CD14-positive monocyte (primary cell): ENCODE results near the gene SMU1. TPM values are rescaled to one million over a fixed set of nuclear protein-coding genes. Genes with fewer than 3 reads are reported as not detected.

ENCODE experiments used
- DNase-seq, 3 donors: peaks; one replicate each; pipeline ENCODE4 v3.0.0-alpha.2; 2011 to 2022
- H2AFZ ChIP-seq: 2 replicates; pipeline ENCODE4 v1.6.0; 2012; ENCODE audit warnings: mild to moderate bottlenecking, low read depth, low read length, inconsistent platforms; ENCODE audit not compliant: insufficient read depth, poor library complexity, severe bottlenecking
- H3K27ac ChIP-seq, 2 donors: 1 replicate in 1 of 2; 2 replicates in 1 of 2; pipeline ENCODE4 v1.5.1; 2012 to 2013; ENCODE audit warnings: low read length in 2 of 2, control low read depth in 1 of 2, inconsistent platforms in 1 of 2, low read depth in 1 of 2, mild to moderate bottlenecking in 1 of 2
- H3K27me3 ChIP-seq, 2 donors: one replicate each; pipeline versions ENCODE4 v1.6.0 to v1.6.1; 2011 to 2013; ENCODE audit warnings: low read length in 2 of 2; ENCODE audit not compliant: control insufficient read depth in 2 of 2, insufficient read depth in 2 of 2
- H3K36me3 ChIP-seq, 2 donors: replicated peaks in 1 of 2; 1 replicate in 1 of 2; 2 replicates in 1 of 2; pipeline versions ENCODE4 v1.5.1 to v1.6.1; 2012 to 2013; ENCODE audit warnings: low read length in 2 of 2, control low read depth in 1 of 2, inconsistent platforms in 1 of 2, mild to moderate bottlenecking in 1 of 2; ENCODE audit not compliant: insufficient read depth in 2 of 2, control insufficient read depth in 1 of 2
- H3K4me1 ChIP-seq, 2 donors: 1 replicate in 1 of 2; 2 replicates in 1 of 2; pipeline versions ENCODE4 v1.5.1 to v1.6.1; 2012 to 2013; ENCODE audit warnings: low read length in 2 of 2, control low read depth in 1 of 2, inconsistent platforms in 1 of 2, mild to moderate bottlenecking in 1 of 2, moderate library complexity in 1 of 2; ENCODE audit not compliant: insufficient read depth in 2 of 2, control insufficient read depth in 1 of 2
- H3K4me2 ChIP-seq: replicated peaks from 2 replicates; pipeline ENCODE3; 2012; ENCODE audit warnings: low read length, moderate library complexity, mild to moderate bottlenecking; ENCODE audit not compliant: poor library complexity, severe bottlenecking; ENCODE audit errors: extremely low read depth
- H3K4me3 ChIP-seq, 3 experiments: fragments of 200-600 bp in 1 of 3; sonication (generic) in 1 of 3; replicated peaks in 1 of 3; 1 replicate in 2 of 3; 2 replicates in 1 of 3; pipeline ENCODE4 v1.5.1; 2011 to 2013; ENCODE audit warnings: low read length in 3 of 3, mild to moderate bottlenecking in 3 of 3, control low read depth in 2 of 3, low read depth in 2 of 3, inconsistent platforms in 1 of 3, moderate library complexity in 1 of 3
- H3K79me2 ChIP-seq: 2 replicates; pipeline ENCODE4 v1.6.0; 2012; ENCODE audit warnings: mild to moderate bottlenecking, control low read depth, inconsistent platforms, low read length, moderate library complexity; ENCODE audit not compliant: insufficient read depth
- H3K9ac ChIP-seq: 2 replicates; pipeline ENCODE4 v1.6.0; 2017; ENCODE audit warnings: low read length, mild to moderate bottlenecking; ENCODE audit not compliant: insufficient read depth, poor library complexity, severe bottlenecking
- H3K9me3 ChIP-seq, 2 donors: replicated peaks in 1 of 2; 1 replicate in 1 of 2; 2 replicates in 1 of 2; pipeline versions ENCODE4 v1.5.1 to v1.6.1; 2012 to 2013; ENCODE audit warnings: low read length in 2 of 2, control low read depth in 1 of 2; ENCODE audit not compliant: control insufficient read depth in 1 of 2, insufficient read depth in 1 of 2
- H4K20me1 ChIP-seq: 2 replicates; pipeline ENCODE4 v1.6.0; 2012; ENCODE audit warnings: mild to moderate bottlenecking, low read length, control low read depth, moderate library complexity; ENCODE audit not compliant: insufficient read depth
- H3K27ac Mint-ChIP-seq, 7 donors: one replicate each; pipeline ENCODE4 v1.8.0; 2020; ENCODE audit warnings: mild to moderate bottlenecking in 7 of 7, mixed read lengths in 7 of 7, moderate library complexity in 6 of 7, inconsistent platforms in 2 of 7
- H3K27me3 Mint-ChIP-seq, 3 donors: one replicate each; pipeline ENCODE4 v1.8.0; 2021 to 2022; ENCODE audit warnings: low read depth in 3 of 3, mild to moderate bottlenecking in 3 of 3, mixed read lengths in 3 of 3, moderate library complexity in 3 of 3, inconsistent platforms in 1 of 3
- H3K36me3 Mint-ChIP-seq, 2 donors: one replicate each; pipeline ENCODE4 v1.8.0; 2020; ENCODE audit warnings: mixed read lengths in 2 of 2, inconsistent platforms in 1 of 2, mild to moderate bottlenecking in 1 of 2
- H3K4me1 Mint-ChIP-seq: one replicate; pipeline ENCODE4 v1.8.0; 2020; ENCODE audit warnings: mild to moderate bottlenecking, mixed read lengths
- H3K4me3 Mint-ChIP-seq, 2 donors: one replicate each; pipeline ENCODE4 v1.8.0; 2020; ENCODE audit warnings: mild to moderate bottlenecking in 2 of 2, mixed read lengths in 2 of 2, moderate library complexity in 1 of 2
- H3K9me3 Mint-ChIP-seq, 7 donors: one replicate each; pipeline ENCODE4 v1.8.0; 2020 to 2022; ENCODE audit warnings: mixed read lengths in 7 of 7, mild to moderate bottlenecking in 6 of 7, moderate library complexity in 6 of 7, inconsistent platforms in 2 of 7
- WGBS: methylation state at CpG from one replicate; pipeline ENCODE4 v1.1.5; 2013; ENCODE audit warnings: missing lambda C conversion rate; ENCODE audit not compliant: insufficient coverage; 5-methylcytosine and 5-hydroxymethylcytosine counted together
- intact Hi-C, 2 donors: fragments of 100-400 bp; cut with micrococcal nuclease; formaldehyde crosslinking; loops; one replicate each; pipeline versions ENCODE4 v1.15.0 to v1.15.1; 2023
- polyA plus RNA-seq, 3 donors: library from polyadenylated mRNA; depleted of rRNA in 1 of 3; unstranded in 2 of 3; stranded (reverse) in 1 of 3; fragments of 300-500 nt in 2 of 3; fragments of >200 nt in 1 of 3; fragmentation: Illumina TruSeq in 2 of 3; gene quantifications; 1 replicate in 2 of 3; 2 replicates in 1 of 3; pipeline ENCODE4 v1.2.3, GENCODE V29; 2012 to 2021
- TF ChIP-seq, protein P1 (sequence below): fragments of 200-600 bp; IDR thresholded peaks from one replicate; pipeline ENCODE4 v1.8.0; 2022; ENCODE audit warnings: antibody characterized with exemption, mild to moderate bottlenecking

Gene SMU1
- polyA plus RNA-seq, 3 donors, result 8.0 to 21.7 (median 19.3) TPM

DNA sequence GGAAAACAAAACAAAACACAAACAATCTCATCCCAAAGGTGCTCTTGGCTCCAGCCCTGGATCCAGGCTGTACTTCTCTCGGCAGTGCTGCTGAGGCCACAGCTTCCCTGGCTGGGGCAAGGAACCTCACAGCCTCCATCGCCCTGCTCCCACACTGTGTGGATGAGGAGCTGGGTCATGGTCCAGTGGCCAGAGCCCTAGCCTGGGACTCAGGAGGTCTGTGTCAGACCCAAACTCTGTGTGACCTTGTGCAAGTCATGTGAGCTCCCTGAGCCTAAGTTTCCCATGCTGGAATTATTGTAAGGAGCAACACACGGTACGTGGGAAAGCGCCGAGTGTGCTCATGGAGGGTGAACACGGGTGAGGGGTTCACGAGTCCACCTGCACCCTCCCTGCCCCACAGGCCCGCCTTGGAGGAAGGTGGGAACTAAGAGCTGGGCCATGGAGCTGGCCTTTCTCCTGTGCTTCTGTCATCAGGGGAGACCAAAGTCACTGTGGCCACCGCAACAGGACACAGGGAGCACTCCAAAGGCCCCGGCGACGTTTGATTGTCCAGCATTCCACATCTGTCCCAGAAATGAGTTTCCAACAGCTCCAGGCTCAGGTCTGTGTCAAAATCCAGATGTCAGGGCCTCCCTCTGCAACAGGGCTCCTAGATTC, 26.2 kb upstream of the SMU1 start:
- peaks cover 5% of the 10 kb centered on the region for H3K4me1 Mint-ChIP-seq
- H3K27ac Mint-ChIP-seq, result peak overlapping the region in 1 of 7 donors; percentile 23

DNA sequence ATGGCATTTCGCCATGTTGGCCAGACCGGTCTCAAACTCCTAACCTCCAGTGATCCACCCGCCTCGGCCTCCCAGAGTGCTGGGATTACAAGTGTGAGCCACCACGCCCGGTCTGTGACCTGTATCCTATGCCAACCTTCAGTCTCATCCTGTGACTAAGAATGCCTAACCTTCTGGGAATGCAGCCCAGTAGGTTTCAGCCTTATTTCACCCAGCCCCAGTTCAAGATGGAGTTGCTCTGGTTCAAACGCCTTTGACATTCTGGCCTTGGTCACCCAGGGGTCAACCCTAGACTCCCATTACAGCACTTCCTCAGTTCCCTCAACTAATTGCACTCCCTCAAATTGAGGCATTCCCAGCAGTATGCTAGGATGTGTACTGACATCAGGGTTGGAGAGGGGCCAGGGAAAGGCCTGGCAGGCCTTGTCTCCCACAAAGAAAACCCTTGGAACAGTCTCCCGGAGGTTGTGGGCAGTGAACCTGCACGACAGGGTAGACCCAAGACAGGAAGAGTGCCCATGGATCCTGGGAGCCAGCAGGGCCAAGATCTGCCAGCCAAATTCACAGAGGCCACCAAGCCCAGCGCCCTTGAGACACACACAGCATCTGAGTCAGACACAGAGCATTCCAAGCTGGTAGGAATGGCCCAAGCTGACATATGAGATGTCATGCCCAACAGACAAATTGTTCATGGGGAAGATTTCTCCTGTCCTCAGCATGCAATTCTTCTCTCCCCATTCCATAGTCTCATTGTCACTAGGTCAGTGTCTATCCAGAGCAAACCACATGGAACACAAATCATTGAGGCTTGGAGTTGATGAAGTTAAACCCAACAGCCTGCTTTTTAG, 24.9 kb upstream of the SMU1 start:
- TF ChIP-seq, protein P1, sequence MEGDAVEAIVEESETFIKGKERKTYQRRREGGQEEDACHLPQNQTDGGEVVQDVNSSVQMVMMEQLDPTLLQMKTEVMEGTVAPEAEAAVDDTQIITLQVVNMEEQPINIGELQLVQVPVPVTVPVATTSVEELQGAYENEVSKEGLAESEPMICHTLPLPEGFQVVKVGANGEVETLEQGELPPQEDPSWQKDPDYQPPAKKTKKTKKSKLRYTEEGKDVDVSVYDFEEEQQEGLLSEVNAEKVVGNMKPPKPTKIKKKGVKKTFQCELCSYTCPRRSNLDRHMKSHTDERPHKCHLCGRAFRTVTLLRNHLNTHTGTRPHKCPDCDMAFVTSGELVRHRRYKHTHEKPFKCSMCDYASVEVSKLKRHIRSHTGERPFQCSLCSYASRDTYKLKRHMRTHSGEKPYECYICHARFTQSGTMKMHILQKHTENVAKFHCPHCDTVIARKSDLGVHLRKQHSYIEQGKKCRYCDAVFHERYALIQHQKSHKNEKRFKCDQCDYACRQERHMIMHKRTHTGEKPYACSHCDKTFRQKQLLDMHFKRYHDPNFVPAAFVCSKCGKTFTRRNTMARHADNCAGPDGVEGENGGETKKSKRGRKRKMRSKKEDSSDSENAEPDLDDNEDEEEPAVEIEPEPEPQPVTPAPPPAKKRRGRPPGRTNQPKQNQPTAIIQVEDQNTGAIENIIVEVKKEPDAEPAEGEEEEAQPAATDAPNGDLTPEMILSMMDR, result no peak

More for the DNA sequence above, 26.2 kb upstream of the SMU1 start:
- Histone ChIP-seq H3K9ac (no peak overlapping the region), H3K79me2 (no peaks in the 10 kb centered on the region), H2AFZ (no peak overlapping the region), H3K36me3 (no peaks in the 10 kb centered on the region), H3K4me2 (no peak overlapping the region), H3K4me3 (no peak overlapping the region), H3K9me3 (no peaks in the 10 kb centered on the region), H3K4me1 (no peaks in the 10 kb centered on the region), H3K27ac (no peak overlapping the region), H4K20me1 (no peaks in the 10 kb centered on the region), H3K27me3 (no peaks in the 10 kb centered on the region)
- Mint-ChIP-seq H3K9me3 (peaks cover 0 to 5% (median 0%) of the 10 kb centered on the region in 7 donors), H3K27me3 (peaks cover 0 to 2% (median under 1%) of the 10 kb centered on the region in 3 donors), H3K4me3 (no peak overlapping the region), H3K36me3 (peaks cover 0 to 2% of the 10 kb centered on the region in 2 donors)
- intact Hi-C loops, result no loop called here
- TF ChIP-seq, protein P1, result no peak
- 94% methylated on average over 7 of the region's 13 CpGs for WGBS
- DNase-seq, result no peak

More for the DNA sequence above, 24.9 kb upstream of the SMU1 start:
- Mint-ChIP-seq H3K27me3 (no peaks in the 10 kb centered on the region), H3K4me3 (no peak overlapping the region), H3K4me1 (no peaks in the 10 kb centered on the region), H3K9me3 (peaks cover 0 to 5% (median 0%) of the 10 kb centered on the region in 7 donors), H3K27ac (no peak overlapping the region), H3K36me3 (peaks cover 0 to 2% of the 10 kb centered on the region in 2 donors)
- 98% methylated on average over 7 of the region's 10 CpGs for WGBS
- H3K4me3 ChIP-seq, result no peak overlapping the region
- intact Hi-C loops, result no loop called here
- no peaks in the 10 kb centered on the region for H3K27me3 ChIP-seq
- H4K20me1 ChIP-seq, result no peaks in the 10 kb centered on the region
- no peak overlapping the region for H3K27ac ChIP-seq
- no peak overlapping the region for H3K4me2 ChIP-seq
- no peak overlapping the region for H2AFZ ChIP-seq
- no peaks in the 10 kb centered on the region for H3K4me1 ChIP-seq
- H3K79me2 ChIP-seq, result no peaks in the 10 kb centered on the region
- H3K36me3 ChIP-seq, result no peaks in the 10 kb centered on the region
- H3K9me3 ChIP-seq, result no peaks in the 10 kb centered on the region
- DNase-seq, result no peak
- H3K9ac ChIP-seq, result no peak overlapping the region
